CD1c-positive myeloid dendritic cell (primary cell): ENCODE data around the gene AFF3.
"Not testable (repeated sequence)": the region's sequence is repeated elsewhere in the genome, so short reads cannot be mapped to it uniquely, and the experiment has no call there.

Source experiments
- DNase-seq: peaks from one replicate; pipeline ENCODE4 v3.0.0-alpha.2; 2016; ENCODE audit errors: extremely low spot score

Gene AFF3

DNA sequence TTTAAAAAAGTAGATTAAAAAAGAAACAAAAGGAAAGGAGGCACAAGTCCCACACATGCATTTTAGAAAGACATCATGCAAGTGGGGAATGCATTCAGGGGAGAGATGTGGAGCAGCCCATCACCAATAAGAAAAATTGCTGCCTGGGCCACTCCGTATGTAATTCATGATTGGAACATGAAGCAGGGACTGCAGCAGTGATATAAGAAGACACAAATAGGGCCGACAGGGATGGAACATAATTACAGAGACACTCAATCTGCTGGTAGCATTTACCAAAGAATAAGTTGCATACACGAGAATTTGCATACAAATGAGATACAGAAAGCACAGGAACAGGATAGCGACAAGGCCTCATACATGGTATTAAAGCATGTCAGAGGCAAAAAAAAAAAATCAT, 6.5 kb upstream of the AFF3 start:
- DNase-seq: no peak

DNA sequence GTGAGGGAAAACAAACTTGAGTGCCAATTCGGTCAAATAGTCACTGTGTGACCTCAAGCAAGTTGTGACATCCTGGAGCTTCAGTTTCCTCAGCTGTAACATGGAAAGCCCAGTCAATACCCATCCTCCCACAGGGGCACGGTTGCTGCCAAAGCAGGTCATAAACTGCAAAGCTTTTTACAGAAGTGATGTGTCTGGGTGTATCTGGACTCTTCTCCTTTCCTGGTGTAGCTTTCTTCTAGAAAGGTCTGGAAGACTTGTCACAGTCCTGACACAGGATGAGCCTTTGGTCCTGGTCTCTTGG, 4.2 kb upstream of the AFF3 start:
- peak; percentile 29 for DNase-seq

DNA sequence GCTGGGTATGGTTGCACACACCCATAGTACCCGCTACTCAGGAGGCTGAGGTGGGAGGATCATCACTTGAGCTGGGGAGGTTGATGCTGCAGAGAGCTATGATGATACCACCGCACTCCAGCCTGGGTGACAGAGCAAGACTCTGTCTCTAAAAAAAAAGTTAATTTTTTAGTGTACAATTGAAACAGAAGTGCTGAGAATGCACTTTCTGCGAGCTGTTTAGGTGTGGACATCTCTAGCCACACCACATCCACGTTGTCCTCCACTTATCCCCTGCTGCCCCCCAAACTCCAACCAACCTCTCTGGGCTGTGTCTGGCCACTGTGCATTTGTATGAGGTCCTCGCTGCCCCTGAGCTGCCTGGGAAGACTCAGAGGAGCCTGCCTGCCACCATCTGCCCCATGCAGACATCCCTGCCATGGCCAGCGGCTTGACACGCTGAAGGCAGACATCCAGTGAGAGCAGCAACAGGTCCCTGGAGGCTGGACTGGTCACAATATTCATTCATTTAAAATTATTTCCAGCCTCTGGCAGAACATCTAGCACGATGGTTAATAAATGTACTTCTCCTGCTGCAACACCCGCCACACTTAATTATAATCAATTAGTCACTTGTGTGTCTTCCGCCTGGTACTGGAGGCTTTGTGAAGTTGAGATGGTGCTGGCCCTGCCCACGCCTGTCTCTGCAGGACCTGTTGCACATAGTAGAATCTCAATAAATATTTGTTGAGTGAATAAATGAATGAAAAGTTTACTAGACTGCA, 3.7 kb upstream of the AFF3 start:
- DNase-seq: no peak

DNA sequence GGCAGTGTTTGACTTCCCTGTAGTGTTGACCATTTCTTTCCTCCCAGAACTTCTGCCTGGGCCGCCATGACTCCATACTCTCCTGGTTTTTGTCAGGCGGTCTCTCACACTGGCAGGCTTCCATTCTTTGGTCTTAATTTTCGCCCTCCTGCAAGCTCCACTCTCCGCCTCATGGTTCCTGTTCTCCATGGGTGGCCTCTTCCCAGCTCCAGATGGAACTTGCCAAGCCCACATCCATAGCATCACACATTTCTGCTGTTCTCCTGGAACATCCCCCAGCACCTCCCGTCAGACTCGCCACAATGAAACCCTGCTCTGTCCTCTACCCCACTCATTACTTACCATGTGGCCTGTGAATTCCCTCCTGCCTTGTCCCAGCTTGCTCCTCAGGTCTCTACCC, 896 bp upstream of the AFF3 start:
- no peak for DNase-seq

DNA sequence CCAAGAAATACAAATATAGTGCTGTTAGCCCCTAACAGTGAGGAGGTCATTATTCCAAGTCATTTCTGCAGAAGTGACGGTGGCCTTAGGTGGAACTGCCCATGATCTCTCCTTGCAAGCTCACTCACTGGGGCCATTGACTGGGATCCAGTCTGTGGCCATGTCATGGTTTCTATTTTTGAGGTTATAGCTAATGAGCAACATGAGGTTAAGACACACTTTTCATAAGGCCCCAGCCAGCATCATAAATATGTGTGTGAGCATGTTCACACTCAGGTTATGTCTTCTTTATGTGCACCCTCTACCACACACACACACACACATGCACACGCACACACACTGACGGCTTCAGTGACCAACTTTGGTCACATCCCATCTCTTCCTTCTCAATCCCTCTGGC, 484 bp downstream of the AFF3 start:
- DNase-seq: peak; percentile 26

DNA sequence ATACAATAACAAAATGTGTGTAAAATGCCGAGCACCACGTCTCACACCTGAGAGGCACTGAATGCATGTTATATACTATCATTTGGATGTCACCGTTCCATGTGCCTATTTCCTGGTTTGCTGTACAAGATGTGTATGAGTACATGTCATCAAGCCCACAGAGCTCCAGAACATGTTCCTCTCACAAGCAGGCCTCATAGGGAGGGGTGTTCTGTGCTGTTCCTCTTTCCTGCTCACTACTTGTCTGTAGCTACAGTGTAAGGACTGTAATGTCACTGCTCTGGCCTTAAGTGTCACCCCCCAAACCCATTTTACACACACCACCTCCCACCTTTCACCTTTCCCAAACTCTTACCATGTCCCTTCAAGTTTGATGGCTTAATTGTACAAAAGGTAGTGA, 1.8 kb downstream of the AFF3 start:
- peak; percentile 78 for DNase-seq

DNA sequence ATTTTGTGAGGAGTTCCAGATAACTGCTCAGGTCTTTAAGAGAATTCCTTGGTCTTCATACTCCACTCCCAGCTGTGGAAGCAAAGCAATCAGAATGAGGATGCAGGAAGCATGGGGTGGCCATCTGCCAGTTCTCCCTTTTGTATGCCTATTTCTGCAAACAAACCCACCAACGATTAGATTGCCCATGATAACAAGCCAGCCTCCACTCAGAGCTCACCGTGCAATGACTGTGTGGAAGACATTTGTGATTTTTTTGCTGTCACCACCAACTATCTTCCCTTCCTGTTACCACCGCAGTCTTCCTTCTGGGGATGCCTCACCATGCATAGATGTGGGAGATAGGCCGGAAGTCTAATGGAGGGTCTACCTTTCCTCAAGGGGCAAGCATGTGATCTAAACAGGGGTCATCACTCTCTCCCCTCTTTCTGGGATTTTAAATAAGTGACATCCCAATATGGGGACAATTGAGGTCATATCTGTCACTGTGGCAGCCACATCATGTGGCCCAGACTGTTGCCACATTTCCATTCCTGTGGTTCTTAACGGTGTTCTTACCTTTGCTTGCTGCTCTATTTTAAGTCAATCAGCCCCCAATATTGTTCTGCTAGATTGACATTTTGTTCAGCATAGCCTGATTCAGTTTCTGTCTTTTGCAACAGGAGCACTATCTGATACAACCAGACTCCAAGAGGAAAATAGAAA, 4.4 kb downstream of the AFF3 start:
- no peak for DNase-seq

DNA sequence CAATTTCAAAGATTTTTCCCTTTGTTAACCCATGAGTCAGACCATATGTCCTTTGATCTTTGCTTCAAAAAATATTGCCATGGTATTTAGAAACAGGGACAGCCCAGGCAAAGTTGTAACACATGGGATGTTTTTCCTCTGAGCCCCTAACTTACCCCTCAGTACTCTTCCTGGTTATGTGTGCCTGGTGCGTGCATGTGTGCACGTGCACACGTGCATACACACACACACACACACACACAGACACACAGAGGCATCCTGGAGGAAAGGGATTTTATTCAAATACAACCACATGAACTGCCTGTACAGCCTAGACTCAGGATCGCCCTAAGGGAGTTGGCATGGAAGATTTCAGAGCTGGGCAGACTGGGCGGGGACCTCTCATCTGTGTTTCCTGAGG, 5.1 kb downstream of the AFF3 start:
- no peak for DNase-seq

DNA sequence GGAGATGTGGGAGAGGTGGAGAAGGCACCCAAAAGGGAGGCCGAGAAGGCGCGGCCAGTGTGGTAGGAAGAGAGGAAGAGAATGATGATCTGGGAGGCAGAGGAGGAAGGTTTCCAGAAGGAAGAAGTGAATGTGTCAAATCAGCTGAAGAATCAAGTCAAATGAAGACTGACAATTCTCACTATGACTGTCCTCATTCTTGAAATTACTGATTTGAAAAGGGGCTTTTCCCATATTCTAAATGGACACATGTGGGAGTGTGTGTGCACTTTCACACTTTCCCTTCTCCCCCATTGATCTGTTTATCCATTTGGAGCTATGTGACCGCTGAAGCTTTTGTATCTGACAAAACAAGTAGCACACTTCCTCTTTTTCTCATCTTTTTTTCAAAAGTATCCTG, 6.1 kb downstream of the AFF3 start:
- peak; percentile 39 for DNase-seq

DNA sequence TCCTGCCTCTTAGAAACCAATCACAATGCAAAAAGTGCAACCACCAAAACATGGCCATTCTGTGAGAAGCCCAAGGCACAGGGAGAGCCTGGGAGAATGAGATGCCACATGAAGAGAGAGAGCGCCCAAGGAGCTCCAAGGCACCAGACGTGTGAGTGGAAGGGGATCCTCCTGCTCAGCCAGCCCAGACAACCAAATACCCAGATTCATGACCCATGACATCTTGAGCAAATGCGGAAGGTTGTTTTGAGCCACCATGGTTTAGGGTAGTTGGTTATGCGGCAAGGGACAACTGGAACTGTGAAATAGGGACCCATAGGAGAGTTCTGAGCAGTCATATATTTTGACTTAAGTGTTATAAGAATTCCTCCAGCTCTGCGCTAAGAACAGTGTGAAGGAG, 7.0 kb downstream of the AFF3 start:
- DNase-seq: no peak

DNA sequence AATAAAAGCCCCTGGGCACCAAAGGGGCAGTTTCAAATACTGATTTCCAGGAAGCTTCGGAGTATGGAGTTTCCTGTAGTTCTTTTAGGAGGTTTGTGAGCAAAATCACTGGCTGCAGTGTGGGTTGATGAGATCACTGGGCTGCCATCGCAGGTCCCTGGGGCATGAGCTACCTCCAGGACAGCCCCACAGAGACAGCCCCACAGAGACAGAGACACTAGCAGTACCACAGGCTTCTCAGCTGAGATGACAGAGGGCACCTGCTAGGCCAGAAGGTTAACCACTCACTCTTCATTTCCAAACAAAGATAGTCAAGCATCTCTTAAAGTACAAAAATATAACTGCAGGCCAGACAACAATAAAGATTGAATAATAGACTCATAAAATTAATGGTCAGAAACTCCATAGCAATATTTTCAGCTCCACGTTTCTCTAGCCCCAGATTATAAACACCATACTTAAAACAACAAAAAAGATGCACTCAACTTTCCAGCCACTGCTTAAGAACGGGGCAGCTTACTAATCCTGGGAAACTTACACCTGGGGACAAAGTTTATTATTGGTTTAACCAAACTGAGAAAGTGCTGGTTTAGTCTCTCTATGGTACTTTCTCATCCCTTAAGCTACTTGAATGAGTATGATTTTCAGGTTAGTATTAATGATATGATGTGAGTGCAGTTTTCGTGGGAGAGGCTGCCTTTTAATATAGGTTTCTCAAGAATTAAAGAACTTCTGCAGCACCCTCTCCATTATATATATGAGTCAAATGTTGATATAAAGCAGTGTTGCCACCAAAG, 11.6 kb downstream of the AFF3 start:
- DNase-seq: no peak

DNA sequence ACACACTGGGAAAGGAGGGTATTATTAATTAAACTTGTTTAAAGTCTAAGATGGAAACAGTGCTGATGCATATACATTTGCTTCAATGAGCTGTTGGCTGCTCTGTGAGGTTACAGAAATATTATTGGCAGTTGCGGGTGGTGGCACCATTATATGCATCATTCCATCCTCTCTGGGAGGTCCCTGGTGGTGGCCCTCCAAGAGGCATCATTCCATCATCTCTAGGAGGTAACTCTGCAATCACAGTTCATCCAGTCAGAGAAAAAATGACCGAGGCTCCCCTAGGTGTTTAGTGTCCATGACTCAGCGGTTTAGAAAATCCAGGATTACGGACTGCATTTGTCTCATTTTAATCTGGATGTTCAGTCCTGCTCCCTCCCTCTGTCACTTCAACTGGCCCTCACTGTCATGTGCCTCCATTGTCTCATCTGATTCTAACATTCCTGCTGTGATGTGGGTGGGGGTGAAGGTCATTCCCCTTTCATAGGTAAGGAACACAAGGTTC, 15.4 kb downstream of the AFF3 start:
- DNase-seq: no peak

DNA sequence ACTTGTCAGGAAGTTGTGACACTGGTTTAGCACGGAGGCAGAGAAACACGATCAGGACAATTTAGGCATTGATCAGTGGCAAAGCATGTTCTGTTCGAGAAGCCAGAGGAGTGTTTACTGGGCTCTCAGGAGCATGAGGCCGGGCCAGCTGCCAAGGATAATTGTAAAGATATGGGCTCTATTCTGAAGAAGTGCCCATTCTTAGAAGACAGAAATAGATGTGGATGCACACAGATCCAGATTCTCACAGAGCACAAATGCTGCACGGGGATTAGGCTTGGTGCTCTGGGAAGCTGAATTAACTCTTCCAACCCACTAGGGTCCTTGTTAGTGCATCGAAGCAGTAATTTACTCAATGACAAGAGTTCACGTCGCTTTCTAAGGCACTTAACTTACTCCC, 16.2 kb downstream of the AFF3 start:
- DNase-seq: no peak

DNA sequence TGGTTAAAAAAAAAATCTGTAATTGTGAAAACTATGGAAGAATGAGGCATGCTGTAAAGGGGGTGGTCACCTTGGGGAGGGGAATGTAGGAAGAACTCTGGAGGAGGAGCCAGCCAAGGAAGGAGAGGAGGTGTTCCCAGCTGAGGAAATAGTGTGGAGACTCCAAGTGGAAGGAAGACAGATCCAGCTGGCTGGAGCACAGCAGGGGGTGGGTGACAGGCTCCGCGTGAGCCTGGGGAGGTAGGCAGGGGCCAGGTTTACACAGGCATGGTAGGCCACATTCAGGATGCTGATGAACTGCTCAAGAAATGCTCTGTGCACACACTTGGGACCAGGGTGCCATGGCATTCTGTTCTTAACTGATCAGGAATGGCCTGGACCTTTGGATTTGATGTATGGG, 16.8 kb downstream of the AFF3 start:
- no peak for DNase-seq

DNA sequence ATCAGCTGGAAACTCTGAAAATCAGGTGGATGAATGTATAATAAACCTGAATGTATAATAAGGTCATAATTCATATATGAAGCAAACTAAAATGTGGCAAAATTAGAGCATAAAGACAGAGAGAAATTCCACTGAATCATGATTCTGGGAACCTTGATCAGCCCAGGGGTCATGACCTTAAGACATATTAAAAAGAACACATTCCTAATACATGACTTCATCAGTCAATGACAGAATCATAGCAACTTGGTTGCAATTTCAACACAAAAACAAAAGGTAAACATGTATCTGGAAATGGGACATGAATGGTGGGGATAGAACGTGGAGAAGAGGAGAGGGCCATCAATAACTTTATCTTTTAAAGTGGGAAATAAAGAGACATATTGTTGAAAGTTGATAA, 17.6 kb downstream of the AFF3 start:
- no peak for DNase-seq

DNA sequence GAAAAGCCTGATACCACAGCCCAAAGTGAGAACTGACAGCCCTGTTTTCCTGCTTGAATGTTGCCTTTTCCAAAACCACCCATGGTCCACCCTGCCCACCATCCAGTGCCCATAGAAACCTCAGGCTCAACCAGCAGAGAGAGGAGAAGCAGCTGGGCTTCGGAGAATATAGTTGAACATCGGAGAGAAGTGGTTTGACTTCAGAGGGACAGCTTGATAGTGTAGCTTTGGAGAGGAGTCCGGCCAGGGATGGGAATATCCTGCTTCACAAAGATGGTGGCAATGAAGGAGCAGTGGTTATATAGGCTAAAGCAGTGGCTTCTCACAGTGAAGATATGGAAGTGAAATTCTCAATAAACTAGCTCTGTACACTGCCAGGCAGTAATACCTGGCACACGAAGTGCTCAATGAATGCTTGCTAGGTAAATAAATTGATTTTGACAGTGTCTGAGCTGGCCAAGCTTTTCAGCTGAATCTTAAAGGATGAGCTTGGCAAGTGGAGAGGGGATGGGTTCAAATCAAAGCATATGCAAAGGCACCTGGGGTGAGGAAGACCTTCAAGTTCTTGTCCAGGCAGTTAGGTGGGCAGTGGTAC, 21.2 kb downstream of the AFF3 start:
- no peak for DNase-seq

DNA sequence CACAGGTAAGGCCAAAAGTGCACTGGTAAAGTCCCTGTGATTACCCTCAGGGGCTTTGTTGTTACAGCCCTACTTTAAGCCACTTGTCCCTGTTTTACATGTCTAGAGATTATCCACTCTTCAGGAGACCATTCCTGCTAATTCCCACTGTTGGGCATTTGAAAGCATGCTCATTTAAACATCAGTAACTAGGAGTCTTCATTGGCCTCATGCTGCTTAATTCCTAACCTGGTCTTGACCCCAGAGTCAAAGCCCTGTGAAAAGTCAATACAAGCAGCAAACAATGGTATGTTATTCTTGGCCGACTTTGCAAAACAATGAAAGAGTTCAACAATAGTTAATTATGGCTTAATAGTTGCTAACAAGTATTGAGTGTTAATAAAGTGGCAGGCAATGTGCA, 23.2 kb downstream of the AFF3 start:
- no peak for DNase-seq

DNA sequence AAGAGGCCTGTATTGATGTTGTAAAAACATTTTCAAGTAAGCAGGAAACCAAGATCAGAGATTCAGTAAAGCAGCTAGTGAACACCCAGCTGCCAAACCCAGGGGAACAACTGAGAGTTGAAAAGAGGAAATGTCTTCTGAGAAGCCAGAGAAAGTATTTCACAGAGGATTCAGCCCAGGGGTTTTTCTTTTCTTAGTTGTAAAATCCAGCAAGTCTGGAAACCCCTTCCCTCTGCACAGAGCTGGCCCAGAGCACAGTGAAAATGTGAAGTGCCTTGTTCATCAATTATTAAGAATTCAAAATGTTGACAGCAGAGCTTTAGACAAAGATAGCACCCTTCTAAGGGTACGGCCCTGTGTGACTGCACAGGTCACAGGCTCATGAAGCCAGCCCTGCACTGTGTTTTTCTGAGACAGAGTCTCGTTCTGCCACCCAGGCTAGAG, 28.4 kb downstream of the AFF3 start:
- peak; percentile 5 for DNase-seq

DNA sequence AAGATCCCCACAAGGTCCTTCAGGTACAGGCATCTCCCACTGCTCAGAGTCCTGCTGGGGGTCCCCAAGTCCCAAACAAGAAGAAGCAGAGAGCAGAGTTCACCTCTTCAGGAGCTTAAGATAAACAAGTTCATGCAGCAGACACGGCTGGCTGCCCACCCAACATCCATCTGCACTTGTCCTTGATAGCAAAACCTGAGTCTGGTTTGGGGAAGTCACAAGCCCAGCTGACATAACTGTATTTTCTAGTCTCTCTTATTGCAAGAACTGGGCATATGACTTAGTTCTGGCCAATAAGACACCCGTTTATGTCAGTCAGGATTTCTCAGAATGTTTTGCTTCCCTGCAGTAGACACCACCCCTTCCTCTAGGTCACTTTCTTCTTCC, 31.8 kb downstream of the AFF3 start:
- peak; percentile 30 for DNase-seq

DNA sequence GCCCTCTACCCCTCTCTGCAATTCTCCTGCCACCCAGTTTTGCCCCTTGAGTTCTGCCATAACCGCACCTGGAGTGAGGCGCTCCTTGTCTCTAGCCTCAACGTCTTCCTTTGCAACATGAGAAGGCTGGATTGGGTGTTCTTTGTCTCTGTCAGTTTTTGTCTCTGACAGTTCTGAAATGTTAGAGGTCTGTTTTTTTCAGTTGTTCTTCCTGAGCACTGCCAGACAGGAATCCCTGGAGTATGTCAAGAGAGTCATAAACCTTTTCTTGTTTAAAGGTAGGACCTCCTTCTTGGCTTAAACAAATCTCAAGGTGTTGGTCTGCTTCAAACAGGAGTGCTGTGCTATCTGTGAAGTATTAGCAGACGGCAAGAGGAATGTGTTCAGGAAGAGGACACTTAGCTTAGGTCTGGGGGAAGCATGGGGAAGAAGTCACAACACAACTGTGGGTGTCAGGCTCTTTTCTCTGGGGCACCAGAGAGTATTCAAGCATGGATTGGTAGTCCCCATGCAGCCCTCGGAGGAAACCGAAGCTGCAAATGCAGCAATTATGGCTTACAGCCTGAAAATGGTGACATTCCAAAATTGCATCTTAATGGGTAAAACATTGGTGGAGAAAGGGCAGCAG, 32.3 kb downstream of the AFF3 start:
- no peak for DNase-seq

DNA sequence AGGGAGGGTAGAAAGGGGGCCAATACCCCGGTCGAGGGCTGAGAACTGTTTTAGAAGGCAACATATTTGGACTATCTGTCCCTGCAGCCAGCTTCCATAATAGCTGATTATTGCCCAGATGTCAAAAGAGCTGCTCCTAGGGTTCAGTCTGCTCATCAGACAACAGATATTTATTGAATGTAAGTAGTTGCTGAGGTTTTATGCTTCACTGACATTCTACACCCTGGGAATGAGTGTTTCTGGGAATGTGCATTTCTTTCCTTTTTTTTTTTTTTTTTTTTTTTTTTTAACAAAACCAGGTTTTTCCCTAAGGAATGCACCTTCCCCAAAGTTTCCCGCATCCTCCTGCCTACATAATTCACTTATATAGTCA, 33.8 kb downstream of the AFF3 start:
- DNase-seq: not testable (repeated sequence)
